Fibroblast of skin of right biceps (primary cell): ENCODE data around the gene TMOD3.
"Not testable (repeated sequence)": the region's sequence is repeated elsewhere in the genome, so short reads cannot be mapped to it uniquely, and the experiment has no call there.

Source experiments
- DNase-seq: peaks from one replicate; pipeline ENCODE4 v3.0.0-alpha.2; 2013

The TMOD3 gene

GRCh38 chr15:51829376-51830275, at the start of gene TMOD3:
Gene TMOD3, plus strand, starts transcription at chr15:51829653. Its CDS starts 33,232 bp downstream, at chr15:51862885.
- DNase-seq = peak; percentile 87

GRCh38 chr15:51780636-51781035, 48.8 kb upstream of the TMOD3 start:
- DNase-seq = no peak

GRCh38 chr15:51781506-51781905, 47.9 kb upstream of the TMOD3 start:
- no peak for DNase-seq

GRCh38 chr15:51782357-51782896, 47.0 kb upstream of the TMOD3 start:
- DNase-seq = peak; percentile 6

- no peak for DNase-seq
Observed at GRCh38 chr15:51783967-51784366, 45.5 kb upstream of the TMOD3 start.

GRCh38 chr15:51787130-51787529, 42.3 kb upstream of the TMOD3 start:
- DNase-seq = not testable (repeated sequence)

- not testable (repeated sequence) for DNase-seq
Observed at GRCh38 chr15:51792474-51792873, 37.0 kb upstream of the TMOD3 start.

GRCh38 chr15:51793521-51794305, 35.7 kb upstream of the TMOD3 start:
- DNase-seq = no peak

GRCh38 chr15:51796847-51797401, 32.5 kb upstream of the TMOD3 start:
- DNase-seq = peak; percentile 16

GRCh38 chr15:51798281-51798680, 31.2 kb upstream of the TMOD3 start:
- peak; percentile 37 for DNase-seq

GRCh38 chr15:51799282-51800252, 29.9 kb upstream of the TMOD3 start:
- DNase-seq = no peak

- DNase-seq = no peak
Observed at GRCh38 chr15:51801391-51801835, 28.0 kb upstream of the TMOD3 start.

GRCh38 chr15:51802593-51802992, 26.9 kb upstream of the TMOD3 start:
- DNase-seq = no peak

- DNase-seq = peak; percentile 6
Observed at GRCh38 chr15:51803965-51804364, 25.5 kb upstream of the TMOD3 start.

GRCh38 chr15:51806123-51806522, 23.3 kb upstream of the TMOD3 start:
- no peak for DNase-seq

GRCh38 chr15:51809457-51809856, 20.0 kb upstream of the TMOD3 start:
- DNase-seq = no peak

- no peak for DNase-seq
Observed at GRCh38 chr15:51812598-51812997, 16.9 kb upstream of the TMOD3 start.

- DNase-seq = no peak
Observed at GRCh38 chr15:51814606-51815005, 14.8 kb upstream of the TMOD3 start.

- DNase-seq = no peak
Observed at GRCh38 chr15:51816611-51817010, 12.8 kb upstream of the TMOD3 start.

- DNase-seq = no peak
Observed at GRCh38 chr15:51818150-51818549, 11.3 kb upstream of the TMOD3 start.

- DNase-seq = no peak
Observed at GRCh38 chr15:51825698-51826097, 3.8 kb upstream of the TMOD3 start.
